Measurements from ENCODE around the gene MYOCD. TPM values are rescaled to one million over a fixed set of nuclear protein-coding genes. Genes with fewer than 3 reads are reported as not detected.

The MYOCD gene
- total RNA-seq, 1 experiment from 2014 or later = not detected

GRCh38 chr17:12688382-12688781 lies 22.7 kb downstream of the MYOCD start:
- CTCF ChIA-PET = no interaction called here
- no peak for ATAC-seq

More at GRCh38 chr17:12688382-12688781, 22.7 kb downstream of the MYOCD start:
- intact Hi-C loops (cut with micrococcal nuclease) = no loop called here
- no peaks in the 10 kb centered on the region for H3K36me3 ChIP-seq (ENCODE audit: control insufficient read depth in 1 of 2, insufficient read depth in 2 of 2, low read length in 2 of 2)
- H2AFZ ChIP-seq (ENCODE audit: low read depth, low read length, poor library complexity, severe bottlenecking) = no peak overlapping the region
- no peak overlapping the region for H3K4me3 ChIP-seq (replicated peaks in 1 of 2; ENCODE audit: low read depth in 1 of 2, low read length in 2 of 2)
- POLR2A ChIA-PET = no interaction called here
- TF ChIP-seq EGR1 (IDR thresholded peaks at IDR 0.05; ENCODE audit: low read depth) = no peak
- no peak for TF ChIP-seq YY1 (IDR thresholded peaks at IDR 0.05; ENCODE audit: extremely low read depth, insufficient replicate concordance, low read depth, low read length)
- no peak for TF ChIP-seq POLR2AphosphoS5 (IDR thresholded peaks at IDR 0.05; ENCODE audit: low read depth, low read length)
- TF ChIP-seq ZFX (IDR thresholded peaks at IDR 0.05) = no peak
- TF ChIP-seq SIN3A (IDR thresholded peaks at IDR 0.05; ENCODE audit: low read depth) = no peak
- TF ChIP-seq CEBPB (IDR thresholded peaks at IDR 0.05; ENCODE audit: low read depth) = no peak
- no peak for TF ChIP-seq SP1 (IDR thresholded peaks at IDR 0.05; ENCODE audit: low read depth)
- no peak for TF ChIP-seq ELF1 (IDR thresholded peaks at IDR 0.05; ENCODE audit: borderline replicate concordance, low read depth)
- no peak for TF ChIP-seq REST (IDR thresholded peaks at IDR 0.05; ENCODE audit: low read depth)
- TF ChIP-seq ATF3 (IDR thresholded peaks at IDR 0.05) = no peak
- TF ChIP-seq RAD21 (IDR thresholded peaks at IDR 0.05; ENCODE audit: low read depth) = no peak
- no peak for TF ChIP-seq JUND (IDR thresholded peaks at IDR 0.05)
- TF ChIP-seq EZH2phosphoT487 (IDR thresholded peaks at IDR 0.05; ENCODE audit: borderline replicate concordance) = no peak
- TF ChIP-seq MAX (IDR thresholded peaks at IDR 0.05) = no peak
- TF ChIP-seq SRF (IDR thresholded peaks at IDR 0.05; ENCODE audit: low read depth) = no peak
- no peak for TF ChIP-seq TCF7L2 (IDR thresholded peaks at IDR 0.05; ENCODE audit: borderline replicate concordance, extremely low read depth, insufficient read depth, insufficient read length)
- TF ChIP-seq ZNF274 (IDR thresholded peaks at IDR 0.05; ENCODE audit: low read depth, low read length) = no peak
- no peak for TF ChIP-seq CBX3 (IDR thresholded peaks at IDR 0.05; ENCODE audit: low read depth)
- no peak for TF ChIP-seq POLR2A (IDR thresholded peaks at IDR 0.05; ENCODE audit: borderline replicate concordance, extremely low read depth, insufficient read depth, insufficient read length)
- H3K27me3 ChIP-seq (ENCODE audit: insufficient read depth, low read length) = peaks cover 12% of the 10 kb centered on the region; the same call in 1 of the 2 replicates
- no peaks in the 10 kb centered on the region for H4K20me1 ChIP-seq (ENCODE audit: insufficient read depth)
- H3K4me2 ChIP-seq (ENCODE audit: low read length) = no peak overlapping the region
- BruUV-seq (replicated peaks) = no TSS peak
- no peaks in the 10 kb centered on the region for H3K9me2 ChIP-seq (ENCODE audit: insufficient read depth)
- no peaks in the 10 kb centered on the region for H3K79me2 ChIP-seq (ENCODE audit: insufficient read depth, low read length)
- H3K9ac ChIP-seq (ENCODE audit: low read length) = no peak overlapping the region
- H3K4me1 ChIP-seq (ENCODE audit: control insufficient read depth in 1 of 2, insufficient read depth in 2 of 2, low read length in 2 of 2) = no peaks in the 10 kb centered on the region
- no peak for DNase-seq (ENCODE audit: low read depth, low spot score)
- RAD21 ChIA-PET (ENCODE audit: low non-redundant PET in 1 of 2, low total read pairs in 2 of 2, uncharacterized antibody in 2 of 2, unreplicated experiment in 2 of 2) = no interaction called here
- no peaks in the 10 kb centered on the region for H3K9me3 ChIP-seq (ENCODE audit: control insufficient read depth in 1 of 2, insufficient read depth in 1 of 2, low read depth in 1 of 2, low read length in 2 of 2)
- no peak overlapping the region for H3K27ac ChIP-seq (ENCODE audit: low read depth, low read length)
